GM19023 (cell line): ENCODE results near the gene ZNF518A.
"Not testable (repeated sequence)": the region's sequence is repeated elsewhere in the genome, so short reads cannot be mapped to it uniquely, and the experiment has no call there.

Experiments
- ATAC-seq: cut with Tn5 transposase; IDR thresholded peaks from one replicate; pipeline ENCODE4 v1.9.1; 2021; ENCODE audit warnings: mild to moderate bottlenecking, moderate library complexity; ENCODE audit not compliant: unreplicated experiment

The ZNF518A gene

DNA sequence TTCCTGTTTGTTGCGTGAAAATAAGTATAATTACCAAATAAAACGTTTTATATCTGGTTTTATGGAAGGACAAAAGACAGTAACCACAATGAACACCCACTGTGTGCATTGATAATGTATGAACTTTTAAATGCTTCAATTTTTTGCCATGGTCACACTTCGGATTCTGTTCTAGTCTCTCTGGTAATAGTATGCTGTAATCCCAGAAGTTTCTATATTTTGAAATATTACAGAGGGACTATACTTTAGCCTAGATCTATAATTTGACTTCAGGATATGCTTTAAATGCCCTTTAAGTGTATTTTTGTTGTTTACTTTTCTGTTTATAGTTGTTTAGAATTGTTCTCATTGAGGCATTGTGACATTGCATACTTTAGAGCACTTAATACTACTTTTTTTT lies 1.5 kb downstream of the ZNF518A start:
- no peak for ATAC-seq

DNA sequence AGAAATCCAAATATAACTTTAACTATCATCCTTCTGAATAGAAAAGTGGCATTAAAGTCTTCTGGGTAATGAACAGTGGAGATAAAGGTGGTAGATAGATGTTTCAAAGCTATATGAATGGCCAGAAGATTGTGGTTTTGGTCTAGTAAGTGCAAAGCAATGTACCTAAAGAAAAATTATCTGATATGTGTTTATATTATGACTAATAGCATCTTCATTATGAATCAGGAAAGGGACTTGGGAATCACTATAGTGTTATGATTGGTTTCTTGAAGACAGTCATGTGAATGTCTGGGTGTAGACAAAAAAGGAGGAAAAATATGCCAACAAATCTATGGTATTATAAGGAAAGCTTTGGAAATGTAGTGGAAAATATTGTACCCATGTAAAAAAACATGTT lies 3.0 kb downstream of the ZNF518A start:
- no peak for ATAC-seq

DNA sequence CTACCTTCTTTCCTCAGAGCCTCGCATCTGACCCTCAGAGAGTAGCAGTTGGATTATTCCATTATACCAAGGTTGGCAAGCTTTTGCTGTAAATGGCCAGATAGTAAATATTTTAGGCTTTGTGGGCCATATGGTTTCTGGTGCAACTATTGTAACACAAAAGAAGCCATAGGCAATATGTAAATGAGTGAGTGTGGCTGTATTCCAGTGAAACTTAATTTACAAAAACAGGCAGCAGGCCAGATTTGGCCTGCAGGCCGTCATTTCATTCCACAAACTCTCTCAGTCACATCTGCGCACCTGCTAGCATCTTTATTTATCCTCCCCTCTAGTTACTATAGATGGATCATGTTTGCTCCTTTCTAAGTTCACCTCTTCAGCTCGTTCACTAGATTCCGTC lies 6.7 kb downstream of the ZNF518A start:
- no peak for ATAC-seq

DNA sequence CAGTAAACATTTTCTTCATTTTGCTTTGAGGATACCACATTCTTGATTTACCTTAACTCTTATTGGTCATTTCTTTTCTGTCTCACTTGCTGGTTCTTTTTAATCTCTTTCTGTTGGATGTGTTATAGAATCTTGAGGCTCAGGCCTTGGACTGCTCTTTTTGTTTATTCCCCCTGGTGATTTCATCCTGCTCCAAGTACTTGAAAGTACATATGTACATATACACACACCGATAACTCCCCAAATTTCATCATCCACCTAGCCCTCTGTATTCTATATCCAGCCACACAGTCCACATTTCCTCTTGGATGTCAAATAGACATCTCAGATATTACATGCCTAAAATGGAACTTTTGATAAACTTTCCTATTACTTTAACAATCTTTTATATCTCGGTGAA lies 7.5 kb downstream of the ZNF518A start:
- no peak for ATAC-seq

DNA sequence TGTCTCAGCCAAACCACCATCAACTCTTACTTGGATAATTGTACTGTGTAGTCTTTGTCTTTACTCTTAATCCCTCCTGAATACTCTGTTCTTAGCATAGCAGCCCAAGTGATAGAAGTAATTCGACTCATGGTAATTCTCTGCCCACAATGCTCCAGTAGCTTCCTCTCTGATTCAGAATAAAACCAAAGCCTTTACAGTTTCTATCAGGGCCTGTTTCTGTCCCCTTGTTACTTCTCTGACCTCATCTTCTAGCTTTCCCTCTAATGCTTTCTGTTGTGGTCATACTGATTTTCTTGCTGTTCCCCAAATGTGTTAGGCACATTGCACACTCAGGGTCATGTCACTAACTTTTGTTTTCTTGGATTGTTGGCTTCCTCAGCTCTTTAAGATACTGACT lies 8.0 kb downstream of the ZNF518A start:
- ATAC-seq = peak; percentile 96

DNA sequence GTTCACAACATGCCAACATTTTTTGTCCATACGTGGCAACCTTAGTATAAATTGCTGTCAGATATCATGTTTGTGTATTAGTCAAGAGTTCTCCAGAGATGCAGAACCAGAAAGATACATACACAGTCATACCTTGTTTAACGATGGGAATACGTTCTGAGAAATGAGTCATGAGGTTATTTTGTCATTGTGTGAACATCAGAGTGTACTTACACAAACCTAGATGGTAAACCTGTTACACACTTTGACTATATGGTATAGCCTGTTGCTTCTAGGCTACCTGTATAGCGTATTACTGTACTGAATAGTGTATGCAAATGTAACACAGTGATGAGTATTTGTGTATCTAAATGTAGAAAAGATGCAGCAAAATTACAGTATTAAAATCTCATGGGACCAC lies 22.3 kb downstream of the ZNF518A start:
- no peak for ATAC-seq

DNA sequence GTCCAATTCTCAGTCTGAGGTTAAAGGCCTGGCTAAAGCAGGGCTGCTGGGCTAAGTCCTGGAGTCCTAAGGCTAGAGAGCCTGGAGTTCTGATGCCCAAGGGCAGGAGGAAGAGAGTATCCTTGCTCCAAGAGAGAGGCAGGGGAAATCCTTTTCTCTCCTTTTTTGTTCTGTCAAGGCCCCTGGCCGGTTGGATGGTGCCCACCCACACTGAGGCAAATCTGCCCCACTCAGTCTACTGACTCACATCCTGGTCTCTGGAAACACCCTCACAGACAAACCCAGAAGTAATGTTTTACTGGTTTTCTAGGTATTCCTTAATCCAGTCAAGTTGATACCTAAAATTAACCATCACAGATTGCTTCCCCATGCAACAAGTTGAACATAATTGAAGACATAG lies 23.0 kb downstream of the ZNF518A start:
- no peak for ATAC-seq

DNA sequence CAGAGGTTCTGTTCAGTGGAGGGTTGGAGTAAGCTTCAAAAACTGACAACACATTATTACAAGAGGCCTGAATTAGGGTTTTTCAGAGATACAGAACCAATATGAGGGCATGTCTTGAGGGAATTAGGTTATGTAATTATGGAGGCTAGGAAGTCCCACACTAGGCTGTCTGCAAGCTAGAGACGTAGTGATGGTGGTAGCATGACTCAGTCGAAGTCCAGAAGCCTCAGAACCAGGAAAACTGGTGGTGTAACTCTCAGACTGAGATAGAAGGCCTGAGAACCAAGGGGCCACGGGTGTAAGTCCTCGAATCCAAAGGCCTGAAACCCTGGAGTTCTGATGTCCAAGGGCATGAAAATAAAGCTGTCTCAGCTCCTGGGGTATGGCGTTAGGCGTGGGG lies 35.6 kb downstream of the ZNF518A start:
- ATAC-seq = no peak

DNA sequence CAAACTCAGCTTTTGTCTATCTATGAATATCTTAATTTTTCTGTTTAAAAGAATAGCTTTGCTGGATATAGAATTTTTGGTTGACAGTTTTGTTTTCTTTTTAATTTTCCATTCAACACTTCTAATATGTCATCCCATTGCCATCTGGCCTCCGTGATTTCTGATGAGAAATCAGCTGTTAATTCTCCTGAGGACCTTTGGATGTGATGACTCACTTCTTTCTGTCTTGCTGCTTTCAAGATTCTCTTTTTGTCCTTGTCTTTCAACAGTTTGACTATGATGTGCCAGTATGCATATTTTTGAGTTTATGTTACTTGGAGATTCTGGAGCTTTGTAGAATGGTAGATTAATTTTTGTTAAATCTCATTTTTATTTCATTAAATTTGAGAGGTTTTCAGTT lies 38.4 kb downstream of the ZNF518A start:
- ATAC-seq = no peak

DNA sequence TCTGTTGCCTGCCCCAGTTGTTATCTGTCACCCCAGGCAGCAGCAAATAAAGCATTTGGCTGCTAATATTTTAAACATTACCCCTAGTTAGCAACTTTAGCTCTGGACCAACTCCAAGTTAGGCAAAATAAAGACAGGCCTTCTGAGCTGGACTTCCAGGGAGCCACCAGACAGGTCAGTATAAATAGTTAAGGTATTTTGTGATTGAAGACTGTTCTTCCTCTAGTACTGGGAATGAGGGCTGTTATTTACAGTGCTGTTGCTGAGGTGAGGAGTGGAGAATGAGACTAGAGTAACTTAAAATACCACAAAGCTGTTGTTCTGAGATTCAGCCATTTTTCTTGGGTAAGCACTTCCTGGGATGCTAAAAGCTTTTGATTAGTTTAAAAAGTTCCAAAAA lies 40.1 kb downstream of the ZNF518A start:
- no peak for ATAC-seq

DNA sequence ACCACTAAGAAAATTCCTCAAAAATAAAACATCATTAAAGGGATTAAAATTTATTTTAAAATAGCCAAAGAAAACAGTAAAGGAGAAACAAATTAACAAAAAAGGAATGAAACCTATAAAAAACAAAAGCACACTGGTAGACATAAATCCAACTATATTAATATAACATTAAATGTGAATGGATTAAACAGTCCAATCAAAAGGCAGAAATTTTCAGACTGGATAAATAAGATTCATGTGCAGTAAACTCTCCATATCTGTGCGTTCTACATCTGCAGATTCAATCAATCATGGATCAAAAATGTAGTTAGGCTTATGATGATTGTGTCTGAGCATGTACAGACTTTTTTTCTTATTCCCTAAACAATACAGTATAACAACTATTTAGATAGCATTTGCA lies 42.6 kb downstream of the ZNF518A start:
- ATAC-seq = no peak

DNA sequence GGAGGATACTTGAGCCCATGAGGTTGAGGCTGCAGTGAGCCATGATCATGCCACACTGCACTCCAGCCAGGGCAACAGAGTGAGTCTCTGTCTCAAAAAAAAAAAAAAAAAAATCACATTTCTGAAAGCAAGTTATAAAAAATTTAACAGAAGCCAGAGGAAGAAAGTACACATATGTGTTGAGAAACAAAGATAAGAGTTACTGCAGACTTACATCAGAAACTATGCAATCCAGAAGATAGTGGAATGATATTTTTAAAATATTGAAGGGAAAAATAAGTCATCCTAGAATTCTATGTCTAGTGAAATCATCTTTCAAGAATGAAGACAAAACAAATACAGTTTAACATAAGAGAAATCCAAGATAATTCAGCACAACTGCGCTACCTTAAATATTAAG lies 46.9 kb downstream of the ZNF518A start:
- no peak for ATAC-seq

DNA sequence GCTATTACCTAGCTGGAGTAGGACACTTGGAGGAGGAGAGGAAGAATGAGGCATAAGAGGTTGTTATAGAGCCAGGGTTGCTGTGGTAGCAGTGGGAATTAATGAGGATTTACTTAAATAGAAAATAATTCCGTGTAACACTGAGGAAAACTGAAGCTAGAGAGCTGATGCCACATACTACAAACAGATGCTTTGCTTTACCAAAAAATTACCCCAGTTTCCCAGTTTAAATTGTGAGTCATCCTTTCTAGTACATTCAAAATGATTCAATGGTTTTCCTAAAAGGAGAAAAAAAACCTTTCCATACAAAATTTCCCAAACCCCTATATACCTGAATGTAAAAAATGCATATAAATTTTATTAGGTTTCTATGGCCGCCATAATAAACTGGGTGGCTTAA lies 58.3 kb downstream of the ZNF518A start:
- no peak for ATAC-seq

DNA sequence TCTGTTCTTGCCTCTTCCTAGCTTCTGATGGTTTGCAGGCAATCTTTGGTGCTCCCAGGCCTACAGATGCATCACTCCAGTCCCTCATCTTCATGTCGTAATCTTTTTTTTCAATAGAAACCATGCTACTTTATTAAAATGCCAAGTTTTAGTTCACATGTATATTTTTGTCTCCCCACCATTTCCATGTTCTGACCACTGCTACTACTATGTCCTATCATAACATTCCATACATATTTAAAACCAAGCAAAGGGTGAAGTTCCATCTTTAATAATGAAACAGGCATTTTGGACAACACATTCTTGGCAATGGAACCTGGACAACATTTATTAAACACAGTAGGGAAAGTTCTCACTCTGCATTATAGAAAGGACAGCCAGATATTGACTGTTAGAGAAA lies 58.8 kb downstream of the ZNF518A start:
- no peak for ATAC-seq

DNA sequence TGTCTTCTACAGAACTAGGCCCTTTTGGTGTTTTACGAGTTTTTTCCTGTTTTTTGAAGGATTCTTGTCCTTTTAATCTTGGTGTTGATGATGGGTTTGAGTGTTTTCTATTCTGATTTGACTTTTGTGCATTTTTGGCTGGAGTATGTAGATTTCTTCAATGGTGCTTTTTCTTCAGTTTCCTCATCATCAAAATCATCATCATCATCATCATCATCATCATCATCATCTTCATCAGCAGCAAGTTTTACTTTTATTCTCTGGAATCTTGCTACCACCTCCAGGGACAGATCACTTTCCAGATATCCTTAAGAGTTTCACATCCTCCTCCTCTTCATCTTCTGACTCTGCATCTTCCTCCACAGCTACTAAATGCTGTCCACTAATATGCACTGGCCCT lies 59.4 kb downstream of the ZNF518A start:
- not testable (repeated sequence) for ATAC-seq

DNA sequence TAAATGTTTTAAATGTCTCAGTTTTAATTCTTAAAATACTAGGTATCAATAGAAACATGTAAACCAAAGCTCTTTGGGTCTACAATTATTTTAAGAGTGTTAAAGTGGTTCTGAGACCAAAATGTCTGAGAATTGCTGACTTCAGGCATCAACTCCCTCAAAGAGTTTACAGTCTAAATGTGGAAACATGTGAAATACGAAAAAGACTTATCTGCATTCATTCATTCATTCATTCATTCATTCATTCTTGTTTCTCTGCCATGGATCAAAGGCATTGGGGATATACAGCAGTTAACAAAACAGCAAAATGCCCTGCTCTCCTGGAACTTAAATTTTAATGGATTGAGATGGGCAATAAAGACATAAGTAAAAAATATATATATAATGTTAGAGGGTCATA lies 71.4 kb downstream of the ZNF518A start:
- no peak for ATAC-seq

DNA sequence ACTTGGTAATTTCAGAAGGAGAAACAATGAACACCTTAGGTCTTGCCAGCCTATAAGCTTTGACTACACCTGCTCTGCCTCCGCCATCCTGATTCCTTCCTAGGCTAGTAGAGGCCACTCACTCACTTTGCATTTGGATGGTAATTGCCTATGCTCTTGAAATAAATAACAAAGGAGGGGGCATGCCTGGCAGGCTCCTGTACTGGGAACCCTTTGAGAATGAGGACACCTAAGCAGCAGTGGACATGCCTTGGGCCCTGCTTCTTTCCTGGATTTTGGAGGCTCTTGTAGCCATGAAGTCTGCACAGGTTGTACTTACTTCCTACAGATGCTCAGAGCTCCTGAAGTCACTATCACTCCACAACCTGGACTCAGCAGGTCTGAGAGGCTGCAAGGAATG lies 75.5 kb downstream of the ZNF518A start:
- ATAC-seq = no peak

DNA sequence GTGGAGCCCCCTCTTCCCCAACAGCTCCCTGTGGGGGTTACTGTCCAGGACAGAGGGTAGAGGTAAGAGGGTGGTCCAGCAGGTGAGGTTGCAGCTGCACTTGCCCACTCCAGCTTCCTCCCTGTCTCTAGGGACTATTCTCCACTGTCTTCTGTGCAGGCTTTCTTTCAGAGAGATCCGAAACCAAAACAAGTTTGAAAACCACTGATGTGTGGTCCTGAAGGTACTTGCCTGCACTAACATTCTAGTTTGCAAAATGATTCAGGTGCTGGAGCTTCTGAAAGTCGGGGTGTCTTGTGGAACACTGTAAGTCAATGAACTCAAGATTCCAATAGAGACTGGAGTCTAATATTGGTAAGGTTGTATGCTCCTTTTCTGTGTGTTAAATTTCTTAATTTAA lies 78.2 kb downstream of the ZNF518A start:
- no peak for ATAC-seq

DNA sequence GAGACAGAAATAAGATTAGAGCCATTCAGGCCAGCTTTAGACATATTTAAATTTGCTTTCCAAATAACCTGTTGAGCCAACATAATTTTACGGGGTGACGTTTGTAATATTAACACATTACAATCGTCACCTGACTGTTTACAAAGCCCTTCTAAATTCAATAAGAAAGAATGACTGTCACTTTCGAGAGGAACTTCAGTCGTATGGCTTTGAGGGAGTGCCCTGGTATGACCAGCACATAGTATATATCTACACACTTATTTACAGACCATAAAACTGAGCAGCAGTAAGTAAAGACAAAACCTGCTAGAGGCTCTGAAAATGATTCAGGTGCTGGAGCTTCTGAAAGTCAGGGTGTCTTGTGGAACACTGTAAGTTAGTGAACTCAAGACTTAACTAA lies 78.8 kb downstream of the ZNF518A start:
- no peak for ATAC-seq

DNA sequence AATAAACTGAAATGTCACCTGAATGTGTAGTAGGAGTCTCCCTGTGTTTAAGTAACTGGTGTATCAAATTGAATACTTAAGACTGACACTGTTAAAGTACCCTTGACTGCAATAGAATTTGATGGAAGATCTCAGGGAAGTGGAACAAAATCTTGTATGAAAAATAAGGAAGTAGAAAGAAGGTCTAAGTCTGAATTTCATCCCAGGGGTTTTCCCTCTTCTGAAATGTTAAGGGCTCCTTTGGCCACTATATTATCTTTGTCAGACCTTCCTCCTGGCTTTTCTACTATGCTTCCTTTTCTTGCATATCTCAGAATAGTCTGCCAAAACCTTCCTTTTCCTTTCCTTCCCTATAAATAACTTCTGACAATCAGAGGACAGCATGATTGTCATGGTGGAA lies 81.7 kb downstream of the ZNF518A start:
- ATAC-seq = no peak

DNA sequence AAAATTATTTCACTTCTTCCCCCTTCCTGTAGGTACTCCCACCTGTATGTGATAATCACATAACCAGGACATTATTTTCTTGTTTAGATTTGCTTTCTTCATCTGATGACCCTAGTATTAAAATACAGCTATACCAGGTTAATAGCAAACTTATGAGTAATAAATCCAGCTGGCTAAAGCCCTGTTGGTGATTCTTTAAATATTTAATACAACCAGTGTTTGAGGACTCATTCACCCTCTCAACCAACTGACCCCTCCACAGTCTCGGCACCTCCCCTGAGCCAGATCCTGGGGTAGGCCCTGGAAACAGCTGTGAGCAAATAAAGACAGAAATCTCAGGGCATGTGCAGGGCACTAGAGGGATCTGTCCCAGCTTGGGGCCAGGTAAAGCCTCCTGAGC lies 82.8 kb downstream of the ZNF518A start:
- no peak for ATAC-seq
